Activated CD4-positive, alpha-beta T cell treated with anti-CD3 and anti-CD28 coated beads for 36 hours (primary cell): ENCODE measurements around the gene PXDN. TPM values are rescaled to one million over a fixed set of nuclear protein-coding genes. Genes with fewer than 3 reads are reported as not detected.

Experiments
- ATAC-seq: fragments of 200-7000 bp; cut with Tn5 transposase; one replicate; pipeline ENCODE4 v1.10.0; 2021; ENCODE audit warnings: mild to moderate bottlenecking, moderate library complexity
- CTCF ChIA-PET: fragments of 350-600 bp; sonication (Branson Sonifier 250); formaldehyde crosslinking; loops from one replicate; lab custom pipeline; 2021; ENCODE audit warnings: antibody characterized with exemption; lab: Charles Lee
- POLR2A ChIA-PET: fragments of 350-600 bp; sonication (Branson Sonifier 250); formaldehyde crosslinking; loops from one replicate; lab custom pipeline; 2021; ENCODE audit warnings: antibody characterized with exemption, inconsistent platforms; lab: Charles Lee
- DNase-seq: peaks from one replicate; pipeline ENCODE4 v3.0.0-alpha.2; 2020
- H3K27ac Mint-ChIP-seq: one replicate; pipeline ENCODE4 v1.8.0; 2021; ENCODE audit warnings: mixed read lengths
- H3K27me3 Mint-ChIP-seq: one replicate; pipeline ENCODE4 v1.8.0; 2021; ENCODE audit warnings: mixed read lengths
- H3K36me3 Mint-ChIP-seq: one replicate; pipeline ENCODE4 v1.8.0; 2021; ENCODE audit warnings: low read depth, mixed read lengths
- H3K4me1 Mint-ChIP-seq: one replicate; pipeline ENCODE4 v1.8.0; 2021; ENCODE audit warnings: mixed read lengths
- H3K4me3 Mint-ChIP-seq: one replicate; pipeline ENCODE4 v1.8.0; 2021; ENCODE audit warnings: mild to moderate bottlenecking, moderate library complexity, mixed read lengths
- H3K9me3 Mint-ChIP-seq: one replicate; pipeline ENCODE4 v1.8.0; 2021; ENCODE audit warnings: low read depth, mixed read lengths
- intact Hi-C, 2 experiments: fragments of 100-400 bp; cut with DNase I in 1 of 2; cut with micrococcal nuclease in 1 of 2; formaldehyde crosslinking; loops; one replicate each; pipeline versions ENCODE4 v1.14.2 to v1.15.1; 2022 to 2024; cut with DNase I, micrococcal nuclease
- total RNA-seq, 2 experiments: library from RNA; stranded (reverse); gene quantifications; one replicate each; pipeline ENCODE4 v1.2.3, GENCODE V29; 2021

The PXDN gene
- total RNA-seq, 2 experiments from 2014 or later: 0.37 to 0.81 TPM

DNA sequence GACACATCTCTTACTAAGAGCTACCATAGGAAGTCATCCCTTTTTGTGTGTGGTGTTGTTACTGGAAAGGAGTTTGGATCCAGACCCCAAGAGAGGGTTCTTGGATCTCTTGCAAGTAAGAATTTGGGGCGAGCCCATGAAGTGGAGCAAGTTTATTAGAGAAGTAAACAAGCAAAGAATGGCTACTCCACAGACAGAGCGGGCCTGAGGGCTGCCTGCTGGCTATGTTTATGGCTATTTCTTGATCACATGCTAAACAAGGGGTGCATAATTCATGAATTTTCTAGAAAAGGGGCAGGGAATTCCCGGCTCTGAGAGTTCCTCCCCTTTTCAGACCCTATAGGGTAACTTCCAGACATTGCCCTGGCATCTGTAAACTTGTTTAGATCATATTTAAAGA is 30.6 kb upstream of the PXDN start:
- Mint-ChIP-seq H3K4me1 (no peaks in the 10 kb centered on the region), H3K4me3 (no peak overlapping the region), H3K27ac (no peak overlapping the region), H3K27me3 (peaks cover 2% of the 10 kb centered on the region), H3K9me3 (no peaks in the 10 kb centered on the region), H3K36me3 (no peaks in the 10 kb centered on the region)
- ATAC-seq (no peak), DNase-seq (no peak)
- intact Hi-C loops: no loop called here
- ChIA-PET POLR2A (no interaction called here), CTCF (no interaction called here)

DNA sequence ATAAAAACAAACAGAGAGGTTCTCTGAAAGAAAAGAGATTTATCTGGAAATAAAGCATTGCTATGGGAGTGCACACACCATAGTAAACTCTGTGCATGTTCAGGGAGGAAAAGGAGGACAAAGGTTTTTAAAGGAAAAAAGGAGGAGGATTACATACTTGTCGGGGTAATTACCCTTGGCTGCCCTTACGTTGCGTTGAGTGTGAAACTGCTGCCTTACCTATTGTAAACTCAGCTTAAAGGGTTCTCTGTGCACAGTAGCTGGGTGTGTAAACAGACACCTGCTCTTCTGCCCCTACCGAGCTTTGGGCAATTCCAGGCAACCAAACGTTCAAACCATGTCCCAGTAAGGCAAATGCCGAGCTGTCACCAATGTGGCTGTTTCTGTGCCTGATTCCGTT is 29.6 kb upstream of the PXDN start:
- Mint-ChIP-seq H3K36me3 (no peaks in the 10 kb centered on the region), H3K4me1 (no peaks in the 10 kb centered on the region), H3K9me3 (no peaks in the 10 kb centered on the region), H3K27me3 (peaks cover 2% of the 10 kb centered on the region), H3K27ac (no peak overlapping the region), H3K4me3 (no peak overlapping the region)
- intact Hi-C loops: no loop called here
- ChIA-PET POLR2A (no interaction called here), CTCF (no interaction called here)
- no peak for DNase-seq
- no peak for ATAC-seq

DNA sequence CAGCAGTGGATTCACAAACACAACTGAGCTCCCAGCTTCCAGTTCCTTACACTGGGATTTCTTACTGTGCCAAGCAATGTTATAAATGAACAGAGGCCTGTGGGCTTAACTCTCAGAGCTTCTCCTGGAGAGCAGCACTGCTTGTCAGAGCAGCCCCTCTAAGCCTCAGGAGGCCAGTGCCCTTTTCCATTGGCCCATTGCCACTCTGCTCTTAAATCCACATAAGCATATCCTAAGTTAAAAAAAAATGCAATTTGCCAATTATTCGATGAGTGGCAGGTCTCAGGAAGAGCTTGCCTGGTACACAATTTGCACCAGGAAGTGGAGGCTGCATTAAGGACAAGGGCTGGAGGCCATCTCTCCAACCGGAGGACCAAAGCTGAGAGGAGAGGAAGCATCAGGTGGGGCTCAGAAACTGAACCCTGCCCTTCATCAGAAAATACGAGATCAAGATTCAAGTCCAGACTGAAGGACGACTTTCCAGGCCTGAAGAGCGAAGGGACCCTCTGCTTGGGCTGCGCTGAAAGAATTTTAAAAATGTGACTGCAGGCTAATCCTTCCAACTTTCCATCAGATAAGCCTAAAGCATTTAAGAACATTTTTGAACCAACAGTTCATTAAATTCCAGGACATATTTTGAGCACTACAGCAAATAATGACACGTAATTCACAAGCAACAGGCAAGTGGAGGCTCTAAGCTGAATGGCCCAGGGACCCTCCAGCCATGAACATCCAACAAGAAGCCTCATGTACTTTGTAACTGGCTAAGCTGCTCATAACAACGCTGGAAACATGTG is 28.4 kb upstream of the PXDN start:
- Mint-ChIP-seq H3K9me3 (no peaks in the 10 kb centered on the region), H3K4me1 (no peaks in the 10 kb centered on the region), H3K36me3 (no peaks in the 10 kb centered on the region), H3K4me3 (no peak overlapping the region), H3K27me3 (peaks cover 1% of the 10 kb centered on the region), H3K27ac (no peak overlapping the region)
- no peak for ATAC-seq
- intact Hi-C loops: no loop called here
- DNase-seq: no peak
- ChIA-PET POLR2A (no interaction called here), CTCF (no interaction called here)

GRCh38 chr2:1771626-1772280 is 27.4 kb upstream of the PXDN start:
- DNase-seq: no peak
- Mint-ChIP-seq H3K4me3 (no peak overlapping the region), H3K27ac (no peak overlapping the region), H3K27me3 (no peaks in the 10 kb centered on the region), H3K36me3 (no peaks in the 10 kb centered on the region), H3K4me1 (no peaks in the 10 kb centered on the region), H3K9me3 (no peaks in the 10 kb centered on the region)
- ATAC-seq: no peak
- POLR2A ChIA-PET: no interaction called here
- CTCF ChIA-PET: no interaction called here
- intact Hi-C loops: no loop called here

DNA sequence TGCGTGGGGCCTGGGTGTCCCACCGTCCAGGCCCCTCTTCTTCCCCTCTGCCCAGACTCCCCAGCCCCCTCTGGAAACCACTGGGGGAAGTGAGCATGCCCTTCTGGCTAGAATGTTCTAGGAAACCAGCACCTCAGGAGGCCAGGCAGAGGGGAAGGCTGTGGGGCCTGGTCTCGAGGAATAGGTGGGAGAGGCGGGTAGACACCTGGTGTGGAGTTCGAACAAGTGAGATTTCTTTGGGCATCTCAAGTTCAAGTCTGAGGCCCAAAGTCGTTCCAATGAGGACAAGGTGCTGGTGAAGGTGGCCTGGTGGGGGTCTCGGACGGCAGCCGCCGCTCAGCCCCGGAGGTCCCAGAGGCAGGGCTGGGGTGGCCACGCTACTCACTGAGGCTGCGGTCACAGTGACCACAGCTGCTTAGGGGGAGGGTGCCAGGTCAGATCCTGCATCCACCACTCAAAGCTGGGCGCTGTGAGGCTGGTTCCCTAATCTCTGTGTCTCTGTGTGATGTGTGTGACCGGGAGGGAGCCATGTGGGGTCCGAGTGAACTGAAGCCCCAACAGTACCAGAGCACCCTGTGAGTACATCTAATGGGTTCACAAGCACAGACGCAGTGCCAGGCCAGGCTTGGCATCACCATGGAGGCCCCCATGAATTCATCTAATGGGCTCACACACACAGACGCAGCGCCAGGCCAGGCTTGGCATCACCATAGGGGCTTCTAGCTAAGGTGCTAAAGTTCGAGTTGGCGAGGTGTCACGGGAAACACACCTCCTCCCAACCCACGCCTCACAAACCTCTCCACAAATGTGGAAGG is 26.5 kb upstream of the PXDN start:
- DNase-seq (no peak), ATAC-seq (no peak)
- Mint-ChIP-seq H3K36me3 (no peaks in the 10 kb centered on the region), H3K9me3 (no peaks in the 10 kb centered on the region), H3K4me3 (no peak overlapping the region), H3K27ac (no peak overlapping the region), H3K4me1 (no peaks in the 10 kb centered on the region), H3K27me3 (no peaks in the 10 kb centered on the region)
- ChIA-PET CTCF (interaction anchor here (0.6 to 1.1 kb wide), 3 partner anchors 12 to 135 kb away, joined by 3 to 5 read pairs (median 3); no protein-coding TSS in a partner anchor), POLR2A (no interaction called here)
- intact Hi-C loops: no loop called here

DNA sequence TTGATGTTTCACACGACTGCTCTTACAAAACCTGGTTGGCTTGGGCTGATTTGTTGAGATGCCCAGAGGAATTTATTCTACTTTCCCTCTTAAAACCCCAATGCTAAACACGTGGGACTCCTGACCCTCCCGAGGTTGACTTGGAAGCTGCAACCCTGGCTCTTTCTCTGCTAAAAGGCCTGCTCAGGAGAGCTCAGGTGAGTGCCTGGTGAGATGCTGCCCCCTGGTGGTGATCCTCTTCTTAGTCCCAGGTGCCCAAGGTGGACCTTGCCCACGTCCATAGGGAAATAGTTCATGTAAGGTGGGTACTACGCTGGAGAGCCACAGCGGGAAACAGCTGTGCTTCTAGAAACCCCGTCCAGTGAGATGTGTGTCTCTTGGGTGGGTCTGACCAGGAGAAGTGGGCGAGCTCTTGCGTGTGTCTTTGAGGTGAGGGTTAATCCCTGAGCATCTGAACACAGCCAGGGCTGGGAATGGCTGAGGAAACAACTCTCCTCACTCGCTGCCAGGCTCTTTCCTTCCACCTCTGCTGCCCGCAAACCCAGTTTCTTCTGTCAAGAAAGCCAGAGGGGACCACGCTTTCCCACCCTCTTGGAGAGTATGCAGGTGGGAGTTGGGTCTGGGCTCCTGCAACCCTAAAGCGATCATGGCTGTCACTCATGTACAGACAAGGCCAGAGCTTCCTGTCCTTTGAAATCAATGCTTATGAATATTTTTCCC is 25.5 kb upstream of the PXDN start:
- ChIA-PET POLR2A (no interaction called here), CTCF (interaction anchor here (0.6 to 1.2 kb wide), 9 partner anchors 8 to 1533 kb away, joined by 3 to 5 read pairs (median 4); no protein-coding TSS in a partner anchor)
- H3K27ac Mint-ChIP-seq: no peak overlapping the region
- DNase-seq (peak; percentile 78), ATAC-seq (no peak)
- H3K27me3 Mint-ChIP-seq: no peaks in the 10 kb centered on the region
- no peak overlapping the region for H3K4me3 Mint-ChIP-seq
- intact Hi-C loops: loop anchor here in 1 of 2 experiments (5.0 kb wide), 2 partner anchors 178 to 218 kb away; no protein-coding TSS in a partner anchor
- no peaks in the 10 kb centered on the region for H3K36me3 Mint-ChIP-seq
- no peaks in the 10 kb centered on the region for H3K4me1 Mint-ChIP-seq
- H3K9me3 Mint-ChIP-seq: no peaks in the 10 kb centered on the region

DNA sequence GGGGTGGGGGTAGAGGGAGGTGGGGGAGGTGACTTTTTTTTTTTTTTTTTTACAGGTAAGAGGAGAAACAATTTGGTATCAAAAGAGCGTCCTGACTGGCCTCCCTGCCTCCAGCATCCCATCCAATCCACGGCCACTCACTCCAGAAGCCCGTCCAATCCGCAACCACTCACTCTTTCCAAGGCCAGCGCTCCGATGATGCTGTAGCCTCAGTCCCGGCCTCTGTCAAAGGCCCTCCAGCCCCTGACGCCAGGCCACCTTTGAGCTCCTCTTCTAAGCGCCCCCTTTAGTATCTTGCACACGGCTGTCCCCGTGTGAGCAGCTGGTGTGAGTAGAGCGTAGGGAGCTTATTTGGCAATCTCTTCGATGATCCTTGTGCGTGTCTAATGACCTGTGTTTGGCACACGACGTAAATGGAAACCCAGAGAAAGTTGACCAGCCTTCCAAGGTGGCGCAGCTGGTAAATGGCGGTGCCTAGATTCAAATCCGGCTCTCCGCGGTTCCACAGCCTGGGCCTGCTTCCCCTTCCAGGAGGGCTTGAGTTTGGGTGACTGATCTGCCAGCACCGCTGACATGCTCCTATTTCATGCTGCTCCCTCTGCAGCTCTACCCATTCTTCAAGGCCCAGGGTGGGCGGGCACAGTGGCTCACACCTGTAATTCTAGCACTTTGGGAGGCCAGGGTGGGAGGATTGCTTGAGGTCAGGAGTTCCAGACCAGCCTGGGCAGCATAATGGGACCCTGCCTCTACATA is 23.8 kb upstream of the PXDN start:
- ATAC-seq (no peak), DNase-seq (no peak)
- no peak overlapping the region for H3K4me3 Mint-ChIP-seq
- H3K9me3 Mint-ChIP-seq: no peaks in the 10 kb centered on the region
- ChIA-PET CTCF (interaction anchor here (0.6 kb wide), 1 partner anchor 1000 kb away, joined by 3 read pairs; no protein-coding TSS in a partner anchor), POLR2A (no interaction called here)
- H3K27me3 Mint-ChIP-seq: peaks cover 2% of the 10 kb centered on the region
- no peaks in the 10 kb centered on the region for H3K36me3 Mint-ChIP-seq
- no peaks in the 10 kb centered on the region for H3K4me1 Mint-ChIP-seq
- no peak overlapping the region for H3K27ac Mint-ChIP-seq
- intact Hi-C loops: loop anchor here in 1 of 2 experiments (5.0 kb wide), 2 partner anchors 176 to 216 kb away; no protein-coding TSS in a partner anchor

GRCh38 chr2:1766851-1767811 is 22.8 kb upstream of the PXDN start:
- H3K36me3 Mint-ChIP-seq: no peaks in the 10 kb centered on the region
- intact Hi-C loops: loop anchor here in 1 of 2 experiments (5.0 kb wide), 2 partner anchors 175 to 215 kb away; no protein-coding TSS in a partner anchor
- ATAC-seq: no peak
- no peaks in the 10 kb centered on the region for H3K9me3 Mint-ChIP-seq
- peaks cover 2% of the 10 kb centered on the region for H3K27me3 Mint-ChIP-seq
- CTCF ChIA-PET: interaction anchor here (0.6 to 0.9 kb wide), 2 partner anchors 9 to 782 kb away, joined by 3 read pairs; no protein-coding TSS in a partner anchor
- no peak for DNase-seq
- no peaks in the 10 kb centered on the region for H3K4me1 Mint-ChIP-seq
- no peak overlapping the region for H3K4me3 Mint-ChIP-seq
- POLR2A ChIA-PET: no interaction called here
- H3K27ac Mint-ChIP-seq: no peak overlapping the region

- DNase-seq: no peak
- H3K27me3 Mint-ChIP-seq: peaks cover 2% of the 10 kb centered on the region
- no peak overlapping the region for H3K4me3 Mint-ChIP-seq
- POLR2A ChIA-PET: no interaction called here
- CTCF ChIA-PET: interaction anchor here (0.9 kb wide), 1 partner anchor 8 kb away, joined by 3 read pairs; no protein-coding TSS in a partner anchor
- H3K36me3 Mint-ChIP-seq: no peaks in the 10 kb centered on the region
- ATAC-seq: no peak
- intact Hi-C loops: loop anchor here in 1 of 2 experiments (5.0 kb wide), 2 partner anchors 174 to 214 kb away; no protein-coding TSS in a partner anchor
- no peaks in the 10 kb centered on the region for H3K9me3 Mint-ChIP-seq
- no peaks in the 10 kb centered on the region for H3K4me1 Mint-ChIP-seq
- H3K27ac Mint-ChIP-seq: no peak overlapping the region
Measured at GRCh38 chr2:1766425-1766824, 22.1 kb upstream of the PXDN start.
